Adrenal gland (tissue), 12 donors: ENCODE results near the gene ULK3. TPM values are rescaled to one million over a fixed set of nuclear protein-coding genes. Genes with fewer than 3 reads are reported as not detected.
A peak's percentile ranks its signal among the peaks of the same experiment; 100 is the strongest.

Experiments
- DNase-seq, 7 donors: peaks; one replicate each; pipeline ENCODE4 v3.0.0-alpha.2; 2019 to 2020
- H3K27ac ChIP-seq, 5 donors: fragments of 200-600 bp; sonication (generic) in 4 of 5; 1 replicate in 3 of 5; 2 replicates in 2 of 5; pipeline versions ENCODE4 v1.5.1 to v1.8.0; 2016 to 2020; ENCODE audit warnings: mild to moderate bottlenecking in 1 of 5
- H3K27me3 ChIP-seq: fragments of 200-600 bp; 2 replicates; pipeline ENCODE4 v1.8.0; 2021
- H3K36me3 ChIP-seq, 2 donors: fragments of 200-600 bp; replicated peaks in 1 of 2; 1 replicate in 1 of 2; 2 replicates in 1 of 2; pipeline versions ENCODE4 v1.5.1 to v1.8.0; 2018 to 2022
- H3K4me1 ChIP-seq, 2 donors: fragments of 200-600 bp; replicated peaks in 1 of 2; 1 replicate in 1 of 2; 2 replicates in 1 of 2; pipeline versions ENCODE4 v1.5.1 to v1.8.0; 2018 to 2021
- H3K4me3 ChIP-seq, 4 donors: fragments of 200-600 bp; sonication (generic) in 3 of 4; one replicate each; pipeline ENCODE4 v1.5.1; 2016 to 2018
- H3K9me3 ChIP-seq, 3 donors: fragments of 200-600 bp; sonication (generic) in 1 of 3; replicated peaks in 1 of 3; 1 replicate in 2 of 3; 2 replicates in 1 of 3; pipeline versions ENCODE4 v1.5.1 to v1.8.0; 2016 to 2021
- CTCF ChIP-seq, 6 experiments: fragments of 450-650 bp in 4 of 6; fragments of 200-600 bp in 2 of 6; sonication (generic) in 1 of 6; IDR thresholded peaks; 1 replicate in 5 of 6; 2 replicates in 1 of 6; pipeline versions ENCODE4 v1.5.1 to v1.8.0; 2016 to 2021; ENCODE audit warnings: antibody characterized with exemption in 6 of 6, mild to moderate bottlenecking in 2 of 6, moderate library complexity in 1 of 6
- POLR2A ChIP-seq, 2 donors: fragments of 450-650 bp; IDR thresholded peaks; one replicate each; pipeline ENCODE4 v1.6.1; 2017; ENCODE audit warnings: antibody characterized with exemption in 2 of 2, mild to moderate bottlenecking in 2 of 2, moderate library complexity in 1 of 2
- WGBS, 4 donors: extraction: QIAGEN DNeasy Blood & Tissue Kit in 2 of 4; methylation state at CpG; one replicate each; pipeline versions ENCODE4 v1.1.5 to v1.1.7; 2013 to 2017; 5-methylcytosine and 5-hydroxymethylcytosine counted together
- intact Hi-C, 2 donors: fragments of 100-400 bp; cut with DNase I; formaldehyde crosslinking; loops; one replicate each; pipeline versions ENCODE4 v1.14.1 to v1.15.0; 2022 to 2023
- polyA plus RNA-seq, 3 donors: library from polyadenylated mRNA; stranded (reverse); fragments of 200-250 nt in 2 of 3; fragments of 350-450 nt in 1 of 3; fragmentation: Illumina TruSeq in 1 of 3; extraction: RNeasy Lipid Tissue Mini Kit (QIAGEN cat#74804) in 1 of 3; gene quantifications; one replicate each; pipeline ENCODE4 v1.2.3, GENCODE V29; 2013 to 2014
- total RNA-seq, 9 donors: library from RNA; depleted of rRNA in 4 of 9; stranded (reverse); fragments of >200 nt in 4 of 9; fragments of 120-200 nt in 1 of 9; fragmentation: NEBNext Ultra II Directional in 1 of 9; extraction: Animal tissue kit (Norgen Biotek cat#: 25700) in 1 of 9; gene quantifications; one replicate each; pipeline versions ENCODE4 v1.1.0 to v1.2.4, GENCODE V29; 2013 to 2023
- donor health status: healthy with polysubstance abuse.
- donor health status: Bipolar disorder and iron deficiency.
- donor health status: DM: yes; HTN: yes; CAD: no.
- donor health status: DM: no; HTN: no; CAD: no.
- donor health status: DM: no; HTN: no; CAD: no.
- donor health status: DM: yes; HTN: yes; CAD: no.

The ULK3 gene
- total and polyA plus RNA-seq, 12 donors, result 21.7 to 126 (median 52.5) TPM

DNA sequence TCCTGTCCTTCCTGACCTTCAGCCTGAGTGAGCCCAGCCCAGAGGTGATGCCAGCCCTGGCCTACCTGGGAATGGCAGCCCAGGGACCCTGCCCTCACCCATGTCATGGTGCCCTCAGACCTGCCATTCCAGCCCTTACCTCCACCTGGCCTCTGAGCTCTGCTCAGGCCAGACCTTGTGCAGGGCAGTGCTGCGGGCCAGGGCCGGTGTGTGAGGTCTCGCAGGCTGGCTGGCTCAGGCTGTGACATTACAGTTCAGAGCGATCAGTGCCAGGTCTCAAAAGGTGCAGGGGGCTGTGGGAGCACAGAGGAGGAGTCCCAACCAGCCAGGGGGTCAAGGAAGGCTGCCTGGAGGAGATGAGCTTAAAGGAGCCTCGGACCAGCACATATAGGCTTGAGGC lies 22.9 kb downstream of the ULK3 start:
- intact Hi-C loops, result no loop called here
- no peaks in the 10 kb centered on the region for H3K36me3 ChIP-seq
- H3K4me3 ChIP-seq, result no peak overlapping the region
- no peaks in the 10 kb centered on the region for H3K9me3 ChIP-seq
- WGBS, 4 donors, result 89 to 100% (median 95%) methylated on average over 1 to 5 of the region's 5 CpGs
- no peaks in the 10 kb centered on the region for H3K27me3 ChIP-seq
- DNase-seq, result no peak
- H3K27ac ChIP-seq, result no peak overlapping the region
- peaks cover 23 to 37% of the 10 kb centered on the region in 2 donors for H3K4me1 ChIP-seq
- TF ChIP-seq CTCF (IDR thresholded peaks at IDR 0.05) (no peak), POLR2A (IDR thresholded peaks at IDR 0.05) (no peak)

GRCh38 chr15:74817370-74817737 lies 25.6 kb downstream of the ULK3 start:
- no peaks in the 10 kb centered on the region for H3K9me3 ChIP-seq
- intact Hi-C loops, result no loop called here
- no peaks in the 10 kb centered on the region for H3K27me3 ChIP-seq
- H3K27ac ChIP-seq, result peak overlapping the region; percentile 20 to 91 (median 66)
- peaks cover 30 to 48% of the 10 kb centered on the region in 2 donors for H3K4me1 ChIP-seq
- peak; percentile 82 to 95 (median 93) for DNase-seq
- H3K36me3 ChIP-seq, result no peaks in the 10 kb centered on the region
- no peak overlapping the region for H3K4me3 ChIP-seq
- 7 to 22% (median 9%) methylated on average over 5 to 9 of the region's 9 CpGs for WGBS, 4 donors
- TF ChIP-seq POLR2A (IDR thresholded peaks at IDR 0.05), result peak in 1 of 2 donors; percentile 67
- peak in 5 of 6 experiments; percentile 28 to 50 (median 37) for TF ChIP-seq CTCF (IDR thresholded peaks at IDR 0.05)

GRCh38 chr15:74816624-74817369 lies 26.2 kb downstream of the ULK3 start:
- no peaks in the 10 kb centered on the region for H3K27me3 ChIP-seq
- 49 to 54% (median 50%) methylated on average over 10 to 19 of the region's 19 CpGs for WGBS, 4 donors
- H3K9me3 ChIP-seq, result no peaks in the 10 kb centered on the region
- peak overlapping the region; percentile 20 to 91 (median 66) for H3K27ac ChIP-seq
- TF ChIP-seq CTCF (IDR thresholded peaks at IDR 0.05) (no peak), POLR2A (IDR thresholded peaks at IDR 0.05) (no peak)
- peak in 1 of 7 donors; percentile 27 for DNase-seq
- no peaks in the 10 kb centered on the region for H3K36me3 ChIP-seq
- intact Hi-C loops, result no loop called here
- no peak overlapping the region for H3K4me3 ChIP-seq
- H3K4me1 ChIP-seq, result peaks cover 30 to 48% of the 10 kb centered on the region in 2 donors

DNA sequence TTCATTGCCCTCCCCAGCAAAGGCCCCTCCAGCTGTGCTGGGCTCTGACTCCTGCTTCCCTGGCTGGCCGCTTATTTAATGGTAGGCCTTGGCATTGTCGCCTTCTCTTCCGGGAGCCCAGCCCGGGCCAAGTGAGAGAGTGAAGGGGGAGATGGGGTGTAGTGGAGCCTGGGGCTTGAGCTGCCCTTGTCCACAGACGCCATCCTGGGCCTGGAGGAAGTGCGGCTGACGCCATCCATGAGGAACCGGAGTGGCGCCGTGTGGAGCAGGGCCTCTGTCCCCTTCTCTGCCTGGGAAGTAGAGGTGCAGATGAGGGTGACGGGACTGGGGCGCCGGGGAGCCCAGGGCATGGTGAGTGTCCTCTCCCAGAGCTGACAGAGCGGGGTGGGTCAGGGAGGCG lies 27.0 kb downstream of the ULK3 start:
- no peak overlapping the region for H3K4me3 ChIP-seq
- H3K27me3 ChIP-seq, result no peaks in the 10 kb centered on the region
- no peak for TF ChIP-seq POLR2A (IDR thresholded peaks at IDR 0.05)
- TF ChIP-seq CTCF (IDR thresholded peaks at IDR 0.05), result no peak
- intact Hi-C loops, result no loop called here
- H3K4me1 ChIP-seq, result peaks cover 30 to 48% of the 10 kb centered on the region in 2 donors
- no peaks in the 10 kb centered on the region for H3K36me3 ChIP-seq
- 52 to 77% (median 71%) methylated on average over 5 to 15 of the region's 15 CpGs for WGBS, 4 donors
- peak overlapping the region; percentile 17 to 91 (median 56) for H3K27ac ChIP-seq
- no peaks in the 10 kb centered on the region for H3K9me3 ChIP-seq
- DNase-seq, result peak in 6 of 7 donors; percentile 38 to 62 (median 60)
